HG03196 (cell line): ENCODE data around the gene MMP17.

Source experiments
- ATAC-seq: cut with Tn5 transposase; IDR thresholded peaks from one replicate; pipeline ENCODE4 v1.9.1; 2021; ENCODE audit not compliant: unreplicated experiment

Gene MMP17

DNA sequence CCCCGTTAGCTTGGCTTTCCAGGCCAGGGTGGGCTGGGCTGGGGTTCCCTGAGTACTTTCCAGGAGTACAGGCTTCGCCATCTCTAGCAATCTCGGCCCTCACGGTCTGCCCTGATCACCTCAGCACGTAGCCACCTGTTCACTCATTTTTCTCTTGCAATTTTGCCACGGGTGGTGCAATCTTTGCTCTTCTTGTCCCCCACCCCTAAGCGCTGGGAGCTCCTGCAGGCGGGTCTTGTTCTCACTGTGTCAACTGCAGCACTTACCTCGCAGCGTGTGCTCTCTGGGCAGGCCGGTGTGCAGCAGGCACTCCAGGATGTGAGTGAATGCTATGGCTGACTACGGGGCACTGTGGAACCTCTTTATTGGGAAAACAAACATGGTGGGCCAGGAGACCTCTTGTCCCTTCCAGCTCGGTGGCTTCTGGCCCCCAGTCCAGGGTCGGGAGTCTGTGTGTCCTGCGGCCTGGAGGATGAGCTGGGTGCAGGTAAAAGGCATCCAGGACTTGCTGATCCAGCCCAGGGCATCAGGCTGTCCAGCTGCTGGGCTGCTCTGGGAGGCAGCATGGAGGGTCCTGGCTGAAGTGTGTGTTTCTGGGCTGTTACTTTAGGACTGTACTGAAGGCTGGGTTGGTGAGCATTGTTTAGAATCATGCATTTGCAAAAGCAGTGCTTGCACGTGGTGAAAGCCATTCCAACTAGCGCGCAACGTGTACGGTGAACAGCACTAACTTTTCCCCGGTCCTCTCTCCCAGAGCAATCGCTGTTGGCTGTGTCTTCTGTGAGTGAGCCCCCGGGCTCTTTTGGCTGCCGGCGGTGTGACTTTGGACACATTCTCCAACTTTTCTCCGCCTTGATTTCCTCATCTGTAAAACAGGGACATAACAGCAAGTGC lies 64.8 kb downstream of the MMP17 start:
- no peak for ATAC-seq

DNA sequence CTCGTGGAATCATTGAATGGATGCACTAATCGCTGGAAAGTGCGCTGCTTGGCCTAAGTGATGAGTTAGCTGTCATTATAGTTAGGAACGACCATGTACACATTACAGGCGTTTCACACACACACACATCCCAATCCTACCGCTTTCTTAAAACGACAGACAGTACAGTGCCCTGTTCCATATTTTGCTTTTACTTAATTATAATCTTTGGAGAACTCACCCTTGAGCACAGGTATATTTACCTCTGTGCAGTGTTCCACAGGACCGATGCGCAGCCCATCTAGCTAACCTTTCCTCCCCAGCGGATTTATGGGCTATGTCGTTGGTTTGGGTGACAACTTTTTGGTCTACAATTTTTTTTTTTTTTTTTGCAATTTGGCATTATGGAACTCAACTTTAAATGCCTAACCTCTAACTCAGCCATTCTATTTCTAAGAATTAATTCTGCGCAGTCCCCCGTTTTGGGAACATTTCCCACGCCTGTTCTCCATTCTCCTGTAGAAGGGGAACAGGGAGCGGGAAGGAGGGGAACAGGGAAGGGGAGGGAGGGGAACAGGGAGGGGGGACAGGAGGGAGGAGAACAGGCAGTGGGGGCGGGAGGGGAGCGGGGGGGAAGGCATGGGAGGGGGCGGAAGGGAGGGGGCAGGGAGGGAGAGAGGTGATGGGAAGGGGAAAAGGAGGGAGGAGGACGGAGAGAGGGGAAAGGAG lies 65.6 kb downstream of the MMP17 start:
- no peak for ATAC-seq

DNA sequence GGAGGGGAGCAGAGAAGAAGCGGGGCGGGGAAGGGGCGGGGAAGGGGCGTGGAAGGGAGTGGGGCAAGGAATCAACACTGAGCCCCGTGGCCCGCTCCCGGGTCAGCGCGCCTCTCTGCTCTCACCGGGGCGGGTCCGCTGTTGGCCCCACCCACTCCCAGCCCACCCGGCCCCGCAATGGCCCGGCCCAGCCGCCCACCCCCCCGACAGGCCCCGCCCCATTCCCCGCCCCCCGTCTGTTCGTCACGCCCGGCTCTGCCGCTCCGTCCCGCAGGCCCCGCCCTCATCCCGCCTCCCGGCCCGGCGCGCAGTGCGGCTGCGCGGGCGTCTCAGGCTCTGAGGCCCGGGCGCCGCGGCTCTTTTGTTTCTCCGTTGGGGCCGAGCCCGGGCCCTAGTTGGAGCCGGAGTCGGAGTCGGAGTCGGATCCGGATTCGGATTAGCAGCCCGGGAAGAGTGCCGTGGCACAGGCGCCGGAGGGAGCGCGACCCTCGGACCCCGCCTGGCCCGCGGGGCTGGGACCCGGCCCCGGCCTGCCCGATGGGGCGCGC lies 66.2 kb downstream of the MMP17 start, which contains the start of gene ULK1:
ULK1 (plus strand) TSS at position 310 of the 548 bp plus-strand sequence. CDS start 380 bp downstream, outside the sequence.
- ATAC-seq, result peak; percentile 73

DNA sequence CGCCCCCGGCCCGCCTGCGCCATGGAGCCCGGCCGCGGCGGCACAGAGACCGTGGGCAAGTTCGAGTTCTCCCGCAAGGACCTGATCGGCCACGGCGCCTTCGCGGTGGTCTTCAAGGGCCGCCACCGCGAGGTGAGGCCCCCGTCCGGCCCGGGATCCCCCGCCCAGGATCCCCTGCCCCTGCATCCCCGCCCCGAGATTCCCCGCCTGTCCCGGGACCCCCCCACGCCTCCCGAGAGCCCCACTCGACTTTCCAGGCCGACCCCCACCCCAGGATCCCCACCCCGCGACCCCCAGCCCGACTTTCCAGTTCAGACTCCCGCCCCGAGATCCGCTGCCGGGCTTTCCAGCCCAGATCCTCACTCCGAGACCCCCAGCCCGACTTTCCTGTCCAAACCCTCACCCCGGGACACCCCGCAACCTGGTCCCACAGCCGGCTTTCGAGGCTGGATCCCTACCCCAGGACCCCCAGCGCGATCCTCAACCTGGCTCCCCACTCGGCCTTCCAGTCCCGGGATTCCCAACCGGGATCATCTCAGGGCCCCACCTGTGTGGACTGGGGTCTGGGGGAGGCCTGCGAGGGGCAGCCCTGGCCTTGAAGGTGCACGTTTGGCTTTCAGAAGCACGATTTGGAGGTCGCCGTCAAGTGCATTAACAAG lies 66.9 kb downstream of the MMP17 start:
- ATAC-seq, result no peak

DNA sequence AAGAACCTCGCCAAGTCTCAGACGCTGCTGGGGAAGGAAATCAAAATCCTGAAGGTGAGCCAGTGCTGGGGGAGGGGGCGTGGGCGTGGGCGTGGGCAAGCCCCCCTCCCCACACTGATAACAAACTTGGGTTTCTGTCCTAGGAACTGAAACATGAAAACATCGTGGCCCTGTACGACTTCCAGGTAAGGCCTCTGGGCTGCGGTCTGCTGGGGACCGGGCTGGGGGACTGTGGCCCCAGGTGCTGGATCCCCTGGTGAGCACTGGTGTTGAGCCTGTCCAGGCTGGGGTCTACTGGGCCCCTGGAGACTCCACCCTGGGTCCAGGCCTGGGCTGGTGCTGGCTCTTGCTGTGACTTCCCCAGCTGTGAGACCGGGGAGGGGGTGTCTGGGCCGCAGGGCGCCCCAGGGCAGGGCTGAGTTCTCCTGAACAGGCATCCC lies 67.5 kb downstream of the MMP17 start:
- peak; percentile 6 for ATAC-seq

DNA sequence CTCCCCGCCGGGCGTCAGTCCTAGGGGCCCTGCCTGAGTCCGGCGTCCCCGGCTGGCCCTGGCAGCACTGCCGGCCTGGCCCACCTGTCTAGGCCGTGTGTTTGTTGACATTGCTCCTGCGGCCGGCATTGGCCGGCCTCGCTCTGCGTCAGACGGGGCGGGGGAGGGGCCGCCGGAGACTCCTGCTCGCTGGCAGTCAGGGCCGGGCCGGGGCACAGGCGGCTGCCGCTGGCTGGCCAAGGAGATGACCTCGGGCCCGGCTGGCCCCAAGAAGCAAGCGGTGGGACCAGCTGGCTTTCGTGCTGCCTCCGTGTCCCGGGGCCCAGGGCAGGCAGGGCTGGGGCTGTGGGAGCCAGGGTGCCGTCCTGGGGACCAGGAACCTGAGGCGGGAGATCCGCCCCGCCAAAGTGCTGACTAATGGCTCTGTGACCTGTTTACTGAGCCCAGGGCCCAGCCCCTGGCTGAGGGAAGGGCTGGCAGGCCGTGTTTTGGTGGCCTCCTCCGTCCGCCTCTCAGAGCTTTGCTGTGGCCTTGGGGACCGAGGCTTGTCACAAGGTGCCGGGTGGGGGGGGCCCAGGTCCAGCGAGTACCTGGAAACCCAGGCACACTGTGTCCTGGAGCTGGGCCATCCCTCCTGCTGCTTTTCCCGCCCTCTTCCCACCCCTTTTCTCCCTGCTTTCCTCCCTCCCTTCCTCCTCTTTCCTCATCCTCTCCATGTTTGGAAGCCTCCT lies 68.1 kb downstream of the MMP17 start:
- ATAC-seq, result peak; percentile 50

DNA sequence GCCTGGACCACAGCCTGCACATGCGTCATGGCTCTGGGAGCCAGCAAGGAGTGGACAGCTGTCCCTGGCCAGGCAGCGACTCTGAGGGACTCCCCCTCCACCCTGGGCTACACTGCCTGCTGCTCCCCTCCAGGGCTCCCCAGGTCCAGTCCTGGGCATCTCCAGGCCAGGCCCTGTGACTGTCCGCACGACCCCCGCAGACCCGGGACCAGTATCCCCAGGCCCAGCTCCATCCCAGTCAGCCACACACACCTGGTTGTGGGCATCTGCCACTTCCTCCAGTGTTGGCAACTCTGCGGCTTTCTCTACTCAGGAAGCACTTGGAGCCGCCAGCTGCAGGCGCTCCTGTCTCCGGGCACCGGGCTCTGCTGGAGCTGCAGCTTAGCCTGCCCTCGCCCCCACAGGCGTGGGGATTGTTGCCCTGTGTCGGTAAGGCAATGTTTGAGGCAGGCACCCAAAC lies 68.6 kb downstream of the MMP17 start:
- no peak for ATAC-seq

DNA sequence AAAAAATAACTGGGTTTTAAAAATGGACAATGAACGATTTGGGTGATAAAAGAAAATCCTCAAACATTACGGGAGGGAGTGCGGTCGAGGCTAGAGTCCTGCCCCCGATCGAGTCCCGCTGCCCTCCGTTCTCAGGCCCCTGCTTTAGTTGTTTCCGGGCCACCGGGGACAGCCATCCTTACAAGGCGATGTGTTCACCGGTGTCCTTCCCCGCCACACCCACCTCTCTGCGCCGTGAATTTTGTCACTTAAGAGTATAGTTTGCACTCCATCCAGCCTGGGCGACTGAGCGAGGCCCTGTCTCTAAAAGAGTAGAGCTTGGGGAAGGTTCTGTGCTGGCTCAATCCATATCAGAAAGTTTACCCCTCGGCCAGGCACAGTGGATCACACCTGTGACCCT lies 69.1 kb downstream of the MMP17 start:
- ATAC-seq, result no peak

DNA sequence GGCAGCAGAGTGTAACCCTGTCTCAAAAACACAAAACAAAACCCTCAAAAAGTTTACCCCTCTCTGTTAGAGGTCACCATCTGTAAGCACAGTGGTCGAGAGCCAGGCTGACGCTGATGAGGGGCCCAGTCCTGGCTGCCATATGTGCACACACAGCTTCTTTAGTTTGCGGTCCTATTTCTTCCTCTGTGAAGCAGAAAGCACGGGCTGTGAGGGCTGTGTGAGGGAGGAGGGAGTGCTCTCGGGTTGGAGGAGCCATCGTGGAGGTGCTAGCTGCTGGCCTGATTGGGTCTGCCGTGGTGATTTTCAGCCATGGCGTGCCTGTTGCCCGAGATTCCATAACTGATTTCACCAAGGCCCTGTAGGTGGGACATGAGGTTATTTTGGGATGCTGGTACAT lies 69.7 kb downstream of the MMP17 start:
- ATAC-seq, result no peak

DNA sequence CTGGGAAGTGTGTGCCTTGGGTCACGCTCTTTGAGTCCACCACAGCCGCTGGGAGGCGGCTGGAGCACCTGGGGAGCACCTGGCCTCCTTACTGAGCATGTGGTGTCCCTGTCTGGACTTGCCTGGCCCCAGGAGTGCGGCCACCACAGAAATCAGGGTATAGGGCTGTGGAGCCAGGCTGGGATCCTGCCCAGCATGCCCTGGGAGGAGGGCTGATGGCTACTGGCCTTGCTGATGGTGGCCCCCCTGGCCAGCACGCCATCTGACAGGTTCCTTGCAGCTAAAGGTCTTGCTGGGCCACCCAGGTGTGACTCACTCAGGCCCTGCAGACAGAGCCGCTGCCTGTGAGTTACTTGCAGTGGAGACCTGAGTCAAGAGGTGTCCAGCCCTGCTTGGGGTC lies 72.2 kb downstream of the MMP17 start:
- ATAC-seq, result no peak
